ENCODE data around the gene PNPLA2. TPM values are rescaled to one million over a fixed set of nuclear protein-coding genes. Genes with fewer than 3 reads are reported as not detected.

Gene PNPLA2
- total RNA-seq, 4 donors from 2014 or later = 256 to 543 (median 355) TPM

DNA sequence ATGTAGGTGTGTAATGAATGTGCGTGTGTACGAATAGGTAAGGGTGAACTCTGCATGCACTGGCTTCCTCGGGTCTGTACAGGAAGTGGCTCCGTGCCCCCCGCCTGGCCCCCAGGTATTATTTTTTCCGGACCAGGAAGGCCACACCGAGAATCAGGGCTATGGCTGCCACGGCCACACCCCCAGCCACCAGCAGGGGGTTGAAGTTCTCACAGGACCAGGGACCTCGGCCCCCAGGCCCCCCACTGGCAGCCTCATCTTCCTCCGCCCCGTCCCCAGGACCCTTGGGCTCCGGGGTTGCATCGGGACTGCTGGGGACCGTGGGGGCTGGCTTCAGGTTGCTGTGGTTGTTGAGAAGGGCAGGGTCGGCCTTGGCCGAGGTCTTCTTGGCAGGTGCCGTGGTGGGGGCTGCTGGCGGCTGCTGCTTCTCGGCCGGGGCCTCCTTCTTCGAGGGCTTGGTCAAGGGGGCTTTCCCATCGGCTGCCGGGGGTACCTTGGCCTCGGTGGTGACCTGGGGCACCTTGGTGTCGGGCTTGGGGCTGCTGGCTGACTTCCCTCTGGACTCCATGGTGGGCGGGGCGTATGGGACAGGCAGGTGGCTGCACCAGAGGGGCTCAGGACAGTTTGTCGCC is 30.6 kb upstream of the PNPLA2 start:
- DNase-seq (ENCODE audit: low spot score) (no peak), ATAC-seq (ENCODE audit: low FRiP score) (no peak)
- TF ChIP-seq, protein P1, sequence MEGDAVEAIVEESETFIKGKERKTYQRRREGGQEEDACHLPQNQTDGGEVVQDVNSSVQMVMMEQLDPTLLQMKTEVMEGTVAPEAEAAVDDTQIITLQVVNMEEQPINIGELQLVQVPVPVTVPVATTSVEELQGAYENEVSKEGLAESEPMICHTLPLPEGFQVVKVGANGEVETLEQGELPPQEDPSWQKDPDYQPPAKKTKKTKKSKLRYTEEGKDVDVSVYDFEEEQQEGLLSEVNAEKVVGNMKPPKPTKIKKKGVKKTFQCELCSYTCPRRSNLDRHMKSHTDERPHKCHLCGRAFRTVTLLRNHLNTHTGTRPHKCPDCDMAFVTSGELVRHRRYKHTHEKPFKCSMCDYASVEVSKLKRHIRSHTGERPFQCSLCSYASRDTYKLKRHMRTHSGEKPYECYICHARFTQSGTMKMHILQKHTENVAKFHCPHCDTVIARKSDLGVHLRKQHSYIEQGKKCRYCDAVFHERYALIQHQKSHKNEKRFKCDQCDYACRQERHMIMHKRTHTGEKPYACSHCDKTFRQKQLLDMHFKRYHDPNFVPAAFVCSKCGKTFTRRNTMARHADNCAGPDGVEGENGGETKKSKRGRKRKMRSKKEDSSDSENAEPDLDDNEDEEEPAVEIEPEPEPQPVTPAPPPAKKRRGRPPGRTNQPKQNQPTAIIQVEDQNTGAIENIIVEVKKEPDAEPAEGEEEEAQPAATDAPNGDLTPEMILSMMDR (IDR thresholded peaks at IDR 0.05) = no peak

DNA sequence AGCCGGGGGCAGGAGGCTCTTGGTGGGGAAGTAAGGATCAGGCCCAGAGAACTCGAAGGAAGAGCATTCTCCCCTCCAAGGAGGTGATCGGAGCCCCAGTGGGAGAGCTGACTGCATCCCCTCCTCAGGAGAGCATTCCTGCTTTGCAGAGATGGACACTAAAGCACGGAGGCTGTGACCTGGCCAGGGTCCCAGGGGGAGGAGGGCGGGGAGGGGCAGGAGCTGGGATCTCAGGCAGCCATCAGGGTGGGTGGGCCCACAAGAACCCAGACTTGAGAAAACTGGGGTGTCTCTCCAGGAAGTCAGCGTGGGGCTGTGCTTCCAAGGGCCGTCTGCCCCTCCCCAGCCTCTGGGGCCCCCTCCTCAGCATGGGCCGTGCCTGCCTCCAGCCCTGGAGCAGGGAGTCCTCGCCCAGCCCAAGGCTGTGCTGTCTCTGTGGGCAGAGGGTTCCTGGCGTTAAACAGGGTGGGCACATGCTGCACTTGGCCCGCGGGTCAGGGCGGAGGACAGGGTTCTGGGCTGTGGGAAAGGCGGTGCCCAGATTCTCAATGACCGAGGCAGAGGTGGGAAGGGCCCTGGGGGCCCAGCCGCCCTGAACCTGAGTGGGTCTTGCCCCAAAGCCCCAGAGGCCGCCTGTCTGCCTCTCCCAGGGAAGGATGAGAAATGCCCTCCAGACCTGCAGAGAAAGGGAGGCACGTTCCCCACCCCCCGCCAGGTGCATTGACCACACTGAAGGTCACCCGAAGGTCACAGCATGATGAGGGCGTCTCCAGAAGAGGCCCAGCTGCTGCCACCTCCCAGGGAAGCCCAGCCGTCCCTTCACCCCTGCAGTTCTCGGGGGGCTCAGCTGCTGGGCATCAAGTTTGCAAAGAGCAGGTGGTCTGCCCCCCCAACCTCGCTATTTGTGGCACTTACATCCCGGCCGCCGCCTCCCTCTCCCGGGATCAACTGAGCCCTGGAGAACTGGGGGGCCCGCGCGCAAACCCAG is 29.5 kb upstream of the PNPLA2 start:
- no peak for DNase-seq (ENCODE audit: low spot score)
- TF ChIP-seq, protein P1 (IDR thresholded peaks at IDR 0.05) = no peak
- no peak for ATAC-seq (ENCODE audit: low FRiP score)

DNA sequence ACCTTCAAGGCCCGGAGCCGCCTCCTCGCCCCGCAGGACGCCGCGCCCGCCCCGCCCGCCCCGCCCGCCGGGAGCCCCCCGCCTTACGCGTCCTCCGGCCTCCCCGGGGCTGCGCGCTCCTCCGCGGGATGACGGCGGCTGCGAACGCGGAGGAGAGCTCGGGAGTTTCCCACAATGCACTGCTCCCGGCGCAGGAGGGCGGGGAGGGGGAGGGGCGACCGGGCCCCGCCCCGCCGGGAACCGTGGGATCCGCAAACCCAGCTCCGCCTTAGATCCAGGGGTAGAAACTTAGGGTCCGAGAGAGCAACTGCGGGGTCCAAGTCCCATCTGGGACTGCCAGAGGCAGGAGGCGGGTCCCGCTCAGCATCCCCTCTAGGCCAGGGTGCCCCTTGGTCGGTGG is 28.8 kb upstream of the PNPLA2 start, which contains the start of gene CEND1:
CEND1 (minus strand) TSS at position 148 of the 400 bp plus-strand sequence. CDS start 1,514 bp downstream, outside the sequence.
- ATAC-seq (ENCODE audit: low FRiP score) = no peak
- no peak for DNase-seq (ENCODE audit: low spot score)
- TF ChIP-seq, protein P1 (IDR thresholded peaks at IDR 0.05) = no peak

DNA sequence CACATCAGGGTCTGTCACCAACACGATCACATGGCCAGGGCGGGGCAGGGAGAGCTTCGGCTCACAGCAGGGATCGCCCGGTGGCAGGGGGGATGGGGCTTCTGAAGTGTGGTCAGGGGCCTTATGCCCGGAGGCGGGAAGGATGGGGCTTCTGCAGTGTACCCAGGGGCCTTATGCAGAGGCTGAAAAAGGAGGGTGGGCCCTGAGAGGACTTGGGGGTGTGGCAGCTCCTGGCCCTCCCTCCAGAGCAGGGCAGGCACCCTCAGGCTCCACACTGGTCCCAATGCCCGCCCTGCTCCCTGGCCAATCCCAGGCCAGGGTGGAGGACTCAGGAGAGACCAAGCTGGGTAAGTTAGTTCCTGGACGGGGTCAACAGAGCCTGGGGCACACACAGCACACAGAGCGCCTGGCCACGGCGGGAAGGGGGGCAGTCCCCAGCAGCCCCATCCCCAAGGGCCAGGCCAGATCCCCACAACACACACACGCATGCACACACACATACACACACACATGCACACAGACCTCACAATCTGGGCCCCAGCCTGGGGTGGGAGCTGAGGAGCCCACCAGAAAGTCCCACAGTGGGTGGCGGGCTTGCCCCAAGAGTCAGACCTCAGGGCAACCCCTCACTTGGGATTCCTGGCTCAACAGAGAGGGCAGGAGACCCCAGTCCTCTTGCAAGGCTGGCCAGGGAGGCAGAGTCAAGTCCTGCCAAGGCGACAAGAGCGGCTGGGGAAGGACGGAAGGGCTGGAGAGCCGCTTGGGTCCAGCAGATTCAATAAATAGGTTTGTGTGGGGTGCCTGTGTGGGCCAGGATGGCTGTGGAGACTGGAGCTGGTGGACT is 27.8 kb upstream of the PNPLA2 start:
- DNase-seq (ENCODE audit: low spot score) = no peak
- TF ChIP-seq, protein P1 (IDR thresholded peaks at IDR 0.05) = no peak
- ATAC-seq (ENCODE audit: low FRiP score) = no peak

DNA sequence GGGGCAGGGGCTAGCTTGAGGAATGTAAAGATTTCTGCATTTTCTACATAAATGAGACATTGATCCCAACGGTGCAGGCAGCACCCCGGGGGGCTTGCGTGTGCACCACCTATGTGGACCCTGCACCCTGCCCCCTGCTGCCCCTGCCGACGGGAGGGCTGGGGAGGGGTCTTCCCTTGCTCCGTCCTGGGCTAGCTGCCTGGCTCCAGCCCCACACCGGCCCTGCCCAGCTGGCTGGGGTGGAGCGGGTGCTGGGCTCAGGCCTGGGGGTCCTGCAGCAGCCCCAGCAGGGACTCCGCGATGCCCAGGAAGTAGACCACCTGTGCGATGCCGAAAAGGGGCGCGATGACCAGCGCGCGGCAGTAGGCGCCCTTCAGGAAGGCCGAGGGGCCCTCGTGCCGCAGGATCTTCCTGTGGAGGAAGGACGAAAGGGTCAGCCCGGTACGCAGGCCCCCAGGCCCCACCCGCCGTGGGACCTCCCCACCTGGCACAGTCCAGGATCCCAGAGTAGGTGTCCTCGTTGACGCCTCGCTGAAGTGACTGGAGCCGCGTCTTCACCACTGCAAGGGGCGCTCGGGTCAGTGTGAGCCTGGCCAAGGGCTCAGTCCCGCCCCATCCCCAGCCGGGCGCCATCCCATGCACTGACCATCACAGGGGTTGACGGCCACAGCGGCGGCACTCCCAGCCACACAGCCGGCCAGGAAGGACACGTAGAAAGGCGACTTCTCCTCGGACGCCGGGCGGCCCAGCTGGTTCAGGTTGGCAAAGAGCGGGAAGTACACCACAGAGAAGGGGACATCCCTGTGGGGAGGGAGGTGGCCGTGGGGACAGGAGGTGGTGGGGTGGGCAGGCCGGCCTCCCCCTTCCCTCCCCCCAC is 26.8 kb upstream of the PNPLA2 start:
- DNase-seq (ENCODE audit: low spot score) = no peak
- no peak for ATAC-seq (ENCODE audit: low FRiP score)
- TF ChIP-seq, protein P1 (IDR thresholded peaks at IDR 0.05) = no peak

DNA sequence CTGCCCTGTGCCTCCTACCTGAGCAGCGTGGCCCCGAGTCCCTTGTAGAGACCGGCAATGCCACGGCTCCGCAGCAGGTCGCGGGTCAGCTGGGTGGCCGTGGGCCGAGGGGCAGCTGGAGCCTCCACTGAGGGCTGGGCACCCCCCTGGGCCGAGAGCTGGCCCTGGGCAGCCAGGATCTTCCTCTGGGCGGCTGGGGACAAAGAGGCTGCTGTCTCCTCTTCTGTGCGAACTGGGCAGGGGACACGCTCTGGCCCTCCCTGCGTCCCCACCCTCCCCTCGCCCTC is 26.2 kb upstream of the PNPLA2 start:
- TF ChIP-seq, protein P1 (IDR thresholded peaks at IDR 0.05) = no peak
- no peak for ATAC-seq (ENCODE audit: low FRiP score)
- DNase-seq (ENCODE audit: low spot score) = no peak
